ES-I3 (cell line): Measurements from ENCODE around the gene ARRDC1.
A peak's percentile ranks its signal among the peaks of the same experiment; 100 is the strongest.
"Not testable (repeated sequence)": the region's sequence is repeated elsewhere in the genome, so short reads cannot be mapped to it uniquely, and the experiment has no call there.

Experiments used
- H3K36me3 ChIP-seq: 2 replicates; pipeline ENCODE4 v1.6.1; 2013; ENCODE audit warnings: mild to moderate bottlenecking, low read length, control low read depth, moderate library complexity; ENCODE audit not compliant: insufficient read depth
- H3K4me1 ChIP-seq: 2 replicates; pipeline ENCODE4 v1.6.1; 2013; ENCODE audit warnings: mild to moderate bottlenecking, control low read depth, low read length; ENCODE audit not compliant: insufficient read depth
- H3K9ac ChIP-seq: 2 replicates; pipeline ENCODE4 v1.6.1; 2013; ENCODE audit warnings: low read depth, mild to moderate bottlenecking, low read length, moderate library complexity
- H3K9me3 ChIP-seq: 2 replicates; pipeline ENCODE4 v1.6.1; 2013; ENCODE audit warnings: mild to moderate bottlenecking, low read length, moderate library complexity; ENCODE audit not compliant: control insufficient read depth, insufficient read depth

The ARRDC1 gene, protein sequence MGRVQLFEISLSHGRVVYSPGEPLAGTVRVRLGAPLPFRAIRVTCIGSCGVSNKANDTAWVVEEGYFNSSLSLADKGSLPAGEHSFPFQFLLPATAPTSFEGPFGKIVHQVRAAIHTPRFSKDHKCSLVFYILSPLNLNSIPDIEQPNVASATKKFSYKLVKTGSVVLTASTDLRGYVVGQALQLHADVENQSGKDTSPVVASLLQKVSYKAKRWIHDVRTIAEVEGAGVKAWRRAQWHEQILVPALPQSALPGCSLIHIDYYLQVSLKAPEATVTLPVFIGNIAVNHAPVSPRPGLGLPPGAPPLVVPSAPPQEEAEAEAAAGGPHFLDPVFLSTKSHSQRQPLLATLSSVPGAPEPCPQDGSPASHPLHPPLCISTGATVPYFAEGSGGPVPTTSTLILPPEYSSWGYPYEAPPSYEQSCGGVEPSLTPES

DNA sequence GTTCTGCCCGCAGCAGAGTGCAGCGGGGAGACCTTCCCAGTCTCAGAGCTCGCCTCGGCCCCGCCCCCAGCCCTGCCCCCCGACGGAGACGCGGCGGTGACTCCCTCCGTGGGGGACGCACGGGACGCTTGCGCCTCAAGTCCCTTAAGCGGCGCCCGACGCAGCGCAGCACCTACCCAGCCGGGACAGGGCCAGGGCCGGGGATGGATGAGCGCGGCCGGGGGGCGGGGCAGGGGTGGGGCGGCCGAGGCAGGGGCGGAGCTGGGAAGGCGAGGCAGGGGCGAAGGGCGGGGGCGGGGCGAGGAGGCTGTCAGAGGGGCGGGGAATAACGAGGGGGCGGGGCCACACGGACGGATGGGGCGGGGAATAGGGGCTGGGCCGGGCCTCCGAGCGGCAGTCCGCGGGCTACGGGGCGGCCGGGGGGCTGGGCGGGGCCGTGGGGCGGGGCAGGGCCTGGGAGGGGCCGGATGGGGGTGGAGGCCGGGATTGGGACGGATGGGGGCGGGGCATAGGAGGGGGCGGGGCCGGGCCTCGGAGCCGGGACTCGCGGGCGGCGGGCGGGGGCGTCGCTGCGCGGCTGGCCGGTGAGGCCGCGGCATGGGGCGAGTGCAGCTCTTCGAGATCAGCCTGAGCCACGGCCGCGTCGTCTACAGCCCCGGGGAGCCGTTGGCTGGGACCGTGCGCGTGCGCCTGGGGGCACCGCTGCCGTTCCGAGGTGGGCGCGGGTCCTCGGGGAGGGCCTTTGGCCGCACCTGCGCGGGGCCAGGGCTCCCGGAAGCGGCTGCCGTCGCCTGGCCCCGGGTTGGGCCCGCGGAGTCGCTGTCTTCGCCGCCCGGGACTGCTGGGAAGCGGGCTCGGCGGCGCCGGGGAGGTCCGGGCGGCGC lies at the start of gene ARRDC1:
Gene ARRDC1 (plus strand): TSS at position 566 of the 884 bp plus-strand sequence. CDS start 32 bp downstream, at position 598.
- Histone ChIP-seq H3K36me3 (no peaks in the 10 kb centered on the region), H3K9ac (peak within 1 kb of the TSS; percentile 81), H3K4me1 (no peaks in the 10 kb centered on the region; the same call in 1 of the 2 replicates), H3K9me3 (no peaks in the 10 kb centered on the region)

DNA sequence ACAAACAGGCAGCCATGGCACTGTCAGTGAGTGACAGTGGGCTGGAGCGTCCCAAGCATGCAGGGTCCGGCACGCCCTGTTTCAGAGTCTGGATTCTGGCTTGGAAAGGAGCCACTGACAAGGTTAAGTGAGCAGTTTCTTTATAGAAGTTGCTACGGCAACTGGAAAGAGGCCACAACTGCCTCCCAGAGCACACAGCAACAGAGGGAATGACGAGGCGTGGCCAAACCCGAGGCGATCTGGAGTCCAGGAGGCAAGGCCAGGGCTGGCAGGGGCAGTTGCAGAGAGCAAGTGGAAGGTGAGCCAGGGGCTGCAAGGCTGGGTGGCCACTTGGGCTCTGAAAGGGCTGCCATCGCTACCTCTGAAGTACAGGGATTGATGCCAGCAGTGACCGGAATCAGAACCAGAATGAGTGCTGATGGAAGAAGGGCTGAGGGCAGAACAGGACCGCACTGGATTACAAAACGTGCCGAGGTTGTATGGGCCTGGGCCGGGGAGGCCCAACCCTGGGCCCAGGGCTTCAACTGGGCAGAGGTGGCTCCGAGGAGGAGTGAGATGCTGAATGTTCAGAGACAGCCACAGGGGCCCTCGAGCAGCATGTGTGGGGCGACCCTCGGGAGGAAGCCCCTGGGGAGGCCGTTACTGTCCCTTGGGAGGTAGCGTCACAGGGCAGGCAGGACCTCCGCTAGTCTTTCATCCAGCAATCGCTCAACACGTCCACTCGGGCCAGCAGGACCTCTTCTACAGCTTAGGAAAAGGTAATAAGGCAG lies 49.2 kb upstream of the ARRDC1 start:
- Histone ChIP-seq H3K9ac (no peak overlapping the region), H3K36me3 (peaks cover 17% of the 10 kb centered on the region), H3K4me1 (no peaks in the 10 kb centered on the region), H3K9me3 (no peaks in the 10 kb centered on the region)

DNA sequence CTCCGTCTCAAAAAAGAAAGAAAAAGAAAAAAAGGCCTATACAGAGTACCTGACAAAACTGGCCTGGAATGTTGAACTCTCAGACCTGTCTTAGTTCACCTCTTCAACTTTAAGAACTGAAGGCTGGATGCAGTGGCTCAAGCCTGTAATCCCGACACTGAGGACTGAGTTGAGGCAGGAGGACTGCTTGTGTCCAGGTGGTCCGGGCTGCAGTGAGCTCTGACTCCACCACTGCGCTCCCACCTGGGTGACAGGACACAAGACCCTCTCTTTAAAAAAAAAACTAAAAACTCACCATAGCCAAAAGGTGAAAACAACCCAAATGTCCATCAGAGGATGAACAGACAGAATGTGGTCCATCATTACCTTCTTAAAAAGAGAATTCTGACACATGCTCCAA lies 47.4 kb upstream of the ARRDC1 start:
- no peaks in the 10 kb centered on the region for H3K4me1 ChIP-seq
- no peak overlapping the region for H3K9ac ChIP-seq
- H3K9me3 ChIP-seq: no peaks in the 10 kb centered on the region
- peaks cover 17% of the 10 kb centered on the region for H3K36me3 ChIP-seq

DNA sequence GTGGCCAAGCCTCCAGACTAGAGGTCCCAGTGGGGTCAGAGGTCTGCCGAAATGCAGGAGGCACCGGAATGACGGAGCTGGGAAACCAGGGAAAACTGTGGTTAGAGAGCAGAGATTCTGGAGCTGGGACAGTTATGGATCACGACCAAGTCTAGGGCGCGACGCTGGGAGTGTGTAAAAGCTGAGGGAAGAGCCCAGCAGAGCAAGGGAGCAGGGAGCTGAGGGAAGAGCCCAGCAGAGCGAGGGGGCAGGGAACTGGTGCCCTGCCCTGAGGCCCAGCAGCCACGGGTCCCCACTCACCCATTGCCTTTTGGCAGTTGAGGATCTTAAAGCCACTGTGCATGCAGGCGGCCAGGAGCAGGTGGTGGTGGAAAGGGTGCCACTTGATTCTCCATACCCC lies 41.4 kb upstream of the ARRDC1 start:
- H3K9ac ChIP-seq: no peak overlapping the region
- no peaks in the 10 kb centered on the region; the same call in 1 of the 2 replicates for H3K36me3 ChIP-seq
- H3K9me3 ChIP-seq: no peaks in the 10 kb centered on the region
- H3K4me1 ChIP-seq: no peaks in the 10 kb centered on the region

DNA sequence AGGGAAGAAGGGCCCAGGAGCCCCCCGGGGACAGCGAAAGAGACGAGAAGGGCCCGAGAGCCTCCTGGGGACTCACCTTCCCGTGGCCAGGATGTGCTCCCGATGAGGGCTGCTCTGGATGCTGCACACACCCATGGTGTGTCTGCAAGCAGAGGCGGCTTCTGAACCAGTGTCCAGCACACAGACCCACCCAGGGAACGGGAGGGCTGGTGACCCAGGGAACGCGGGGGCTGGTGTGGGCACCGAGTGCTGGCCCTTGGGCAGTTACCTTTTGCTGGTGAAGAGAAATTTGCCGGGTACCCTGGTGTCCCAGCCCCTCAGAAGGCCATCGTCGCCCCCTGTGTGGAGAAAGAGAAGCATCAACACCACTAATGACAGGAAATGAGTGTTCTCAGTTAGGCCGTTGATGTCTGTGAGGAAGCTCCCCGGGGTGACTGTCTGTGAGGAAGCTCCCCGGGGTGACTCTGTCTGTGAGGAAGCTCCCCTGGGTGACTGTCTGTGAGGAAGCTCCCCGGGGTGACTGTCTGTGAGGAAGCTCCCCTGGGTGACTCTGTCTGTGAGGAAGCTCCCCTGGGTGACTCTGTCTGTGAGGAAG lies 40.6 kb upstream of the ARRDC1 start:
- Histone ChIP-seq H3K4me1 (no peaks in the 10 kb centered on the region), H3K36me3 (no peaks in the 10 kb centered on the region; the same call in 1 of the 2 replicates), H3K9me3 (no peaks in the 10 kb centered on the region), H3K9ac (no peak overlapping the region)

DNA sequence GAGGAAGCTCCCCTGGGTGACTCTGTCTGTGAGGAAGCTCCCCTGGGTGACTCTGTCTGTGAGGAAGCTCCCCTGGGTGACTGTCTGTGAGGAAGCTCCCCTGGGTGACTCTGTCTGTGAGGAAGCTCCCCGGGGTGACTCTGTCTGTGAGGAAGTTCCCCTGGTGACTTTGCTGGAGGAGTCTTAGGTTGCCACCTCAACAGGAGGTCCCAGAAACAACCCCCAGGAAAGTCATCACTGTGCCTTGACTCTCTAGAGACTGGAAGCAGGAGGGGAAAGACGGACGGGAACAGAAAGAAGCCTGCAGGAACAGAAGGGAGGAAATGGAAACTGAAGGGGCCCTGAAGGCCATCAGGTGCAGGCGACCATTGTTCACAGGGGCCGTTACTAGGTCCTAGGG lies 37.0 kb upstream of the ARRDC1 start:
- H3K9me3 ChIP-seq, H3K36me3 ChIP-seq, H3K9ac ChIP-seq, H3K4me1 ChIP-seq: not testable (repeated sequence)

DNA sequence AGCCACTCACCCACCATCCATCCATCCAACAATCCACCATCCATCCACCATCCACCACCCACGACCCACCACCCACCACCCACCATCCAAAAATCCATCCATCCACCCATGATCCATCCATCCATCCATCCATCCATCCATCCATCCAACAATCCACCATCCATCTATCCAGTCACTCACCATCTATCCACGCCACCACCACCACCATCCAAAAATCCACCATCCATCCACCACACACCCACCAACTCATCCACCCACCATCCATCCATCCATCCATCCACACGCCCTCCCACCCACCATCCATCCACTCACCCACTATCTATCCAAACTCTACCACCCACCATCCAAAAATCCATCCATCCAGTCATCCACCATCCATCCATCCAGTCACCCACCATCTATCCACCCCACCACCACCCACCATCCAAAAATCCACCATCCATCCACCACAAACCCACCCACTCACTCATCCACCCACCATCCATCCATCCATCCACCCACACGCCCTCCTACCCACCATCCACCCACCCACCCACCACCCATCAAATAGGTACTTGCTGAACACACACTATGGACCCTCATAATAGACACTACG lies 35.8 kb upstream of the ARRDC1 start:
- Histone ChIP-seq H3K9ac (no peak overlapping the region), H3K36me3 (peaks cover 13% of the 10 kb centered on the region), H3K4me1 (no peaks in the 10 kb centered on the region), H3K9me3 (no peaks in the 10 kb centered on the region)

DNA sequence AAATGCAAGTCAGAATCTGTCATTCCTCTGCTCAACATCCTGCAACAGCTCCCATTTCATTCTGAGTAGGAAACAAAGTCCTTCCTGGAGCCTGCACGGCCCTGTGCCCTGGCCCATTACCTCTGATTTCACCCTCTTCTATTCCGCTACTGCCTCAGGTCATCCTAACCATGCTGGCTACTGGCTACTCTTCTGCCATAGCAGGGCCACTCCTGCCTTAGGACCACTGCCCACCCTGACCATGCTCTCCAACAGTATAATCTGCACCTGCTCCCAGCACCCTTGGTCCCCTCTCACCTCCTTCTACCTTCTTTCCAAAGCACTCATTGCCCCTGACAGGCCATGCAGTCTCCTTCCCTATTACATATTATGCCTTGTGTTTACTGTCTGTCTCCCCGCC lies 34.9 kb upstream of the ARRDC1 start:
- Histone ChIP-seq H3K9ac (no peak overlapping the region), H3K4me1 (no peaks in the 10 kb centered on the region), H3K9me3 (no peaks in the 10 kb centered on the region), H3K36me3 (peaks cover 20% of the 10 kb centered on the region)

DNA sequence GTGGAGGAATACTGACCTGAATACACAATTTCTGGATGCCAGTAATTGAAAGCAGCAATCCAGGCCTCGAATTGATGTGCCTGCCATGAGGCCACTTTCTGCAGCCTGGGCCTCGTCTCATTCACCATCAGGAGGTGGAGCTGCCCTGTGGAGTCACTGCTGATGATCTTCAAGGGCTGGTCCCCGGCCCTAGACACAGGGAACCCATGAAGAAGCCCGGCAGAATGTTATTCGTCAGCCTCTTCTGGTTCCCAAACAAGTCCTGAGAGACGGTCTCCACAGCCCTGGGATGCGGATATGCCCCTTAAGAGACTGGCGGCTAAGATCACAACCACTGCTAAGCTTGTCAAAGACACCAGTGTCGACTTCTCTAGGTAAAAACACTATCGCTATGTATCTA lies 31.3 kb upstream of the ARRDC1 start:
- Histone ChIP-seq H3K4me1 (peaks cover 6% of the 10 kb centered on the region), H3K9ac (no peak overlapping the region), H3K9me3 (no peaks in the 10 kb centered on the region), H3K36me3 (peaks cover 22% of the 10 kb centered on the region)

DNA sequence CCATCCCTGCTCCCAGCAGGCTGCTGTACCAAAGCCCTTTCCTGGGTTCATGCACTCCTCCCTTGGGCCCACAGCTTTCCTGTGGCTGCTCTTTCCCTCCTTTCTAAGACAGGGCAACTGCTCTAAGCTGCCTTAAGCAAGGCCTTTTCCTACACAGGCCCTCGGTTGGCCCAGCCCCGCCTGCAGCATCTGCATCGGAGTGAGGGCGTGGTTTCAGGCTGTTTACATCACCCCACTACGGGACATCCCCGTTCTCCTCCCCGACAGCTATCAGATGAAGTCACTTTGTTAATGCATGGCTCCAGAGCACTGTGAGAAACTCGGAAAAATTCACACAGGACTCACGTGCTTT lies 30.1 kb upstream of the ARRDC1 start:
- Histone ChIP-seq H3K9me3 (no peaks in the 10 kb centered on the region), H3K36me3 (peaks cover 22% of the 10 kb centered on the region), H3K9ac (no peak overlapping the region), H3K4me1 (peaks cover 7% of the 10 kb centered on the region)

DNA sequence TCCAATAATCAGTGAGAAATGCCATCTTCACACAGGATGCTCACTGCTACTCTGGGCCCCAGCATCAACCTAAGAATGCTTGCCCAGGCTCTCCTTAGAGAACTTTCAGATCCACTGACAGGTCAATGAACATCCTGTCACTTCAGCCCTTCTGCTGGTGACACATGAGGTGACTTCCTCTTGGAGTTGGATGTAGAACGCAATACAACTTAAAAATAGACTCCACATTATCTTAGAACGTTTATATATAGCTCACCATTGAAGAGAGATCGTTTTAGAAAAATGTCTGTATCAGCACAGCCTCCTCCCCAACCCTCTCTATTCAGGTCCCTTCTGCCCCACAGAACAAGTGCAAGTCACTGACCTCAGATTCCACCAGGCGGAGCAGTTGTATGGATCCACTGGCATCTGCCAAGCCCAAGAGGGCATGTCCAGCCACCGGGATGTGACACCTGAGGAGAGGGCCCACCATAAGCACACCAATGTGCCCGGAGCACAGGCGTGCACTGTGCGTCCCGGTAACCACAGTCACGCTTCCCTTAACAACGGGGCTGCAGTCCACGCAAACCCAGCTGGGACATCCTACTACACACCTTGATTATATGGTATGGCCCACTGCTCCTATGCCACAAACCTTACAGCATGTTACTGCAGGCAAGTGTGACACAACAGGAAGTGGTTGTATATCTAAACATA lies 29.6 kb upstream of the ARRDC1 start:
- Histone ChIP-seq H3K36me3 (peaks cover 22% of the 10 kb centered on the region), H3K4me1 (peaks cover 10% of the 10 kb centered on the region), H3K9ac (no peak overlapping the region), H3K9me3 (no peaks in the 10 kb centered on the region)

DNA sequence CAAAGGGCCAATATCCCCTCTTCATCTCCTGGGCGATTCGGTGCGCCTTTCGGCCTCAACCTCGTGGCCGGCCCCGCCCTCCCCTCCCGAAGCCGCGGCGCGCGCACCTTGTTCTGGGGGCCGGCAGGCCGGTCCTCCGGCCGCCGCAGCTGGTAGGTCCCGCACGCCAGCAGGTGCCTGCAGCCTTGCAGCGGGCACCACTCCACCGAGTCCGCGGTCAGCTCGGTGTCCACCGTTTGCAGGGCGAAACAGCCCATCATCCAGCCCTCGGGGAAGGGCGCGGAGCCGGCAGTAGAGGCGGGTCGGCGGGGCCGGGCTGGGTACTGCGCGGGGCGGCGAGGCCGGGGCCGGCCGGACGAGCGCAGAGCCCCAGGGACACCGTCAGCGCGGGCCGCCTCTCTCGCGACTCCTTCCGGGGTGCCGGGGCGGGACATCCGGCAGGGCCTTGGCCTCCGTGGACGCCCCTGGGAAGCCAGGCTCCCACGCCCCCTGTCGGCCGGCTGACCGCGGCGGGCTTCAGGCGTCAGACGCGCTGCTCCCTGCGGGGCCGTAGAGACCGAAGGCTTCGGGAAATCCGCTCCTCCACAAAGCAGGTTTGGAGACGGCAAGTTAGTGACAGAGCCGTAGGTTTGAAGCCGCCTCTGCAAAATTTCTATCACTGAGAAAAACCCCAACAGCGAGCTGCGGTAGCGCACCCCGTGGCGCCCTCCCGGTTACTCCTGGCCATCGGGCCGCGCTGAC lies 26.8 kb upstream of the ARRDC1 start, which contains the start of gene DPH7:
Gene DPH7 (minus strand): TSS at position 408 of the 741 bp plus-strand sequence. CDS start 148 bp downstream, at position 260.
- Histone ChIP-seq H3K9ac (peak within 1 kb of the TSS; percentile 93), H3K36me3 (peaks cover 15% of the 10 kb centered on the region), H3K4me1 (peaks cover 10% of the 10 kb centered on the region), H3K9me3 (no peaks in the 10 kb centered on the region)

DNA sequence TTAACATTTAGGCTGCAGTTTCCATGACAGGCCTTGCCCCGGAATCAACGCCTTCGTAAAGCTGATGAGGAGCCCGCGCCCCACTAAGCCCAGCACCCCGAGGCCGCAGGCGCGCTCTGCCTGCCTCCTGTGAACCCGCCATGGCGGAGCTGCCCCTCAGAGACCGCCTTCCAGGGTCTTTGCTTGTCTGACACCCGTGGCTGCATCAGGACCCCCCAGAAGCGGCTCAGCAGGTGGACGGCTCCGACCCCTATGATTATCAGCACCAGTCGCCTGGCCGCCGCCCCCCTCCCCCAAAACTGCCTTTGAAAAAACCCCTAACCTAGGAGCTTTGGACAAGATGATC lies 26.3 kb upstream of the ARRDC1 start:
- no peaks in the 10 kb centered on the region for H3K9me3 ChIP-seq
- H3K36me3 ChIP-seq: peaks cover 11% of the 10 kb centered on the region
- peaks cover 10% of the 10 kb centered on the region for H3K4me1 ChIP-seq
- H3K9ac ChIP-seq: peak overlapping the region; percentile 93; the same call in 1 of the 2 replicates
